H9 (cell line): Measurements from ENCODE around the gene NDUFS2. TPM values are rescaled to one million over a fixed set of nuclear protein-coding genes. Genes with fewer than 3 reads are reported as not detected.
A peak's percentile ranks its signal among the peaks of the same experiment; 100 is the strongest.

Experiments used
- DNase-seq: peaks from one replicate; pipeline ENCODE4 v3.0.0-alpha.2; 2017
- H2AFZ ChIP-seq: one replicate; pipeline ENCODE4 v1.6.1; 2013; ENCODE audit warnings: mild to moderate bottlenecking, low read length, control low read depth, moderate library complexity
- H2AK5ac ChIP-seq: 2 replicates; pipeline ENCODE4 v1.6.1; 2013; ENCODE audit warnings: low read length, control low read depth, mixed read lengths; ENCODE audit not compliant: insufficient read length
- H2BK120ac ChIP-seq: one replicate; pipeline ENCODE4 v1.6.1; 2013; ENCODE audit warnings: low read depth, mild to moderate bottlenecking, low read length, control low read depth, inconsistent platforms; ENCODE audit not compliant: poor library complexity, severe bottlenecking
- H2BK12ac ChIP-seq: 2 replicates; pipeline ENCODE4 v1.6.1; 2013; ENCODE audit warnings: low read length, control low read depth, mixed read lengths, low read depth; ENCODE audit not compliant: insufficient read length
- H2BK15ac ChIP-seq: 2 replicates; pipeline ENCODE4 v1.6.1; 2013; ENCODE audit warnings: low read depth, low read length, control low read depth
- H2BK20ac ChIP-seq: one replicate; pipeline ENCODE4 v1.6.1; 2013; ENCODE audit warnings: low read depth, mild to moderate bottlenecking, low read length, control low read depth, inconsistent platforms; ENCODE audit not compliant: poor library complexity, severe bottlenecking
- H2BK5ac ChIP-seq: 2 replicates; pipeline ENCODE4 v1.6.1; 2013; ENCODE audit warnings: low read length, control low read depth, mixed read lengths; ENCODE audit not compliant: insufficient read length
- H3K14ac ChIP-seq: 2 replicates; pipeline ENCODE4 v1.6.1; 2013; ENCODE audit warnings: low read length, control low read depth; ENCODE audit not compliant: insufficient read depth
- H3K18ac ChIP-seq: 2 replicates; pipeline ENCODE4 v1.6.1; 2013; ENCODE audit warnings: low read depth, mild to moderate bottlenecking, mixed read lengths, low read length, control low read depth; ENCODE audit not compliant: insufficient read length
- H3K23ac ChIP-seq: 2 replicates; pipeline ENCODE4 v1.6.1; 2013; ENCODE audit warnings: low read length, control low read depth, mixed read lengths, low read depth; ENCODE audit not compliant: insufficient read length
- H3K23me2 ChIP-seq: 2 replicates; pipeline ENCODE4 v1.6.1; 2013; ENCODE audit warnings: low read depth, mild to moderate bottlenecking, mixed read lengths, low read length, control low read depth; ENCODE audit not compliant: insufficient read length, poor library complexity, severe bottlenecking
- H3K27ac ChIP-seq: 2 replicates; pipeline ENCODE4 v1.5.1; 2013; ENCODE audit warnings: low read length, control low read depth, mixed read lengths, low read depth; ENCODE audit not compliant: insufficient read length
- H3K27me3 ChIP-seq: 2 replicates; pipeline ENCODE4 v1.6.1; 2013; ENCODE audit warnings: low read length, control low read depth, inconsistent platforms; ENCODE audit not compliant: insufficient read depth
- H3K4ac ChIP-seq: 2 replicates; pipeline ENCODE4 v1.6.1; 2013; ENCODE audit warnings: low read depth, mild to moderate bottlenecking, control low read depth, inconsistent platforms, low read length, moderate library complexity
- H3K4me1 ChIP-seq: 2 replicates; pipeline ENCODE4 v1.6.1; 2013; ENCODE audit warnings: low read length, control low read depth, inconsistent platforms; ENCODE audit not compliant: insufficient read depth
- H3K4me2 ChIP-seq: 2 replicates; pipeline ENCODE4 v1.6.1; 2013; ENCODE audit warnings: low read length, control low read depth, mixed read lengths; ENCODE audit not compliant: insufficient read length, insufficient read depth
- H3K56ac ChIP-seq: 2 replicates; pipeline ENCODE4 v1.6.1; 2013; ENCODE audit warnings: low read depth, mild to moderate bottlenecking, mixed read lengths, low read length, control low read depth; ENCODE audit not compliant: insufficient read length
- H3K79me1 ChIP-seq: 2 replicates; pipeline ENCODE4 v1.6.1; 2013; ENCODE audit warnings: low read depth, mild to moderate bottlenecking, moderate library complexity, low read length, control low read depth, inconsistent platforms; ENCODE audit not compliant: insufficient read depth, poor library complexity, severe bottlenecking
- H3K79me2 ChIP-seq: 2 replicates; pipeline ENCODE4 v1.6.1; 2013; ENCODE audit warnings: low read length, control low read depth, inconsistent platforms; ENCODE audit not compliant: insufficient read depth
- H3K9ac ChIP-seq: 2 replicates; pipeline ENCODE4 v1.6.1; 2013; ENCODE audit warnings: low read length, control low read depth, mixed read lengths; ENCODE audit not compliant: insufficient read length; ENCODE audit errors: extremely low read depth
- H3K9me3 ChIP-seq: one replicate; pipeline ENCODE4 v1.6.1; 2013; ENCODE audit warnings: low read depth, low read length, inconsistent platforms; ENCODE audit not compliant: control insufficient read depth
- H3T11ph ChIP-seq: one replicate; pipeline ENCODE4 v1.6.1; 2013; ENCODE audit warnings: mild to moderate bottlenecking, low read length, control low read depth, inconsistent platforms
- H4K20me1 ChIP-seq: one replicate; pipeline ENCODE4 v1.6.1; 2013; ENCODE audit not compliant: control insufficient read depth, insufficient read length, insufficient read depth
- H4K5ac ChIP-seq: 2 replicates; pipeline ENCODE4 v1.6.1; 2013; ENCODE audit warnings: low read depth, mild to moderate bottlenecking, mixed read lengths, low read length, control low read depth; ENCODE audit not compliant: insufficient read length
- H4K8ac ChIP-seq: replicated peaks from 2 replicates; pipeline ENCODE4 v1.6.1; 2013; ENCODE audit warnings: low read length, control low read depth, mixed read lengths, low read depth; ENCODE audit not compliant: insufficient read length
- H4K91ac ChIP-seq: 2 replicates; pipeline ENCODE4 v1.6.1; 2013; ENCODE audit warnings: low read depth, mild to moderate bottlenecking, moderate library complexity, mixed read lengths, low read length, control low read depth; ENCODE audit not compliant: insufficient read length
- H3K27ac Mint-ChIP-seq, 3 experiments: 2 replicates in 2 of 3; 3 replicates in 1 of 3; pipeline ENCODE4 v1.8.0; 2020 to 2021; ENCODE audit warnings: mixed read lengths in 3 of 3, mild to moderate bottlenecking in 1 of 3, moderate library complexity in 1 of 3
- H3K27me3 Mint-ChIP-seq: 2 replicates; pipeline ENCODE4 v1.8.0; 2021; ENCODE audit warnings: low read depth, mild to moderate bottlenecking, moderate library complexity, mixed read lengths
- H3K36me3 Mint-ChIP-seq, 3 experiments: 2 replicates in 2 of 3; 3 replicates in 1 of 3; pipeline ENCODE4 v1.8.0; 2020 to 2021; ENCODE audit warnings: low read depth in 3 of 3, mixed read lengths in 3 of 3; ENCODE audit not compliant: insufficient read depth in 1 of 3
- H3K4me1 Mint-ChIP-seq, 2 experiments: 2 replicates each; pipeline ENCODE4 v1.8.0; 2020; ENCODE audit warnings: mixed read lengths in 2 of 2
- H3K4me3 Mint-ChIP-seq, 2 experiments: 2 replicates in 1 of 2; 3 replicates in 1 of 2; pipeline ENCODE4 v1.8.0; 2020 to 2021; ENCODE audit warnings: mild to moderate bottlenecking in 2 of 2, mixed read lengths in 2 of 2, moderate library complexity in 1 of 2
- H3K9me3 Mint-ChIP-seq, 2 experiments: 2 replicates in 1 of 2; 3 replicates in 1 of 2; pipeline ENCODE4 v1.8.0; 2020; ENCODE audit warnings: mild to moderate bottlenecking in 2 of 2, mixed read lengths in 2 of 2, moderate library complexity in 1 of 2
- CTCF ChIP-seq: fragments of 200-600 bp; sonication (generic); conservative IDR thresholded peaks from 3 replicates; pipeline ENCODE4 v1.8.0; 2021; ENCODE audit warnings: antibody characterized with exemption, mild to moderate bottlenecking
- WGBS: extraction: QIAGEN DNeasy Blood & Tissue Kit; methylation state at CpG from one replicate; pipeline ENCODE4 v1.1.7; 2013; ENCODE audit warnings: missing lambda C conversion rate, low lambda C conversion rate, mixed read lengths; ENCODE audit not compliant: insufficient read length; ENCODE audit errors: extremely low coverage; 5-methylcytosine and 5-hydroxymethylcytosine counted together
- total RNA-seq: library from RNA; stranded (reverse); gene quantifications from 2 replicates; pipeline ENCODE4 v1.2.1, GENCODE V29; 2021

The NDUFS2 gene
- total RNA-seq, 1 experiment from 2014 or later, result 84.5 TPM

DNA sequence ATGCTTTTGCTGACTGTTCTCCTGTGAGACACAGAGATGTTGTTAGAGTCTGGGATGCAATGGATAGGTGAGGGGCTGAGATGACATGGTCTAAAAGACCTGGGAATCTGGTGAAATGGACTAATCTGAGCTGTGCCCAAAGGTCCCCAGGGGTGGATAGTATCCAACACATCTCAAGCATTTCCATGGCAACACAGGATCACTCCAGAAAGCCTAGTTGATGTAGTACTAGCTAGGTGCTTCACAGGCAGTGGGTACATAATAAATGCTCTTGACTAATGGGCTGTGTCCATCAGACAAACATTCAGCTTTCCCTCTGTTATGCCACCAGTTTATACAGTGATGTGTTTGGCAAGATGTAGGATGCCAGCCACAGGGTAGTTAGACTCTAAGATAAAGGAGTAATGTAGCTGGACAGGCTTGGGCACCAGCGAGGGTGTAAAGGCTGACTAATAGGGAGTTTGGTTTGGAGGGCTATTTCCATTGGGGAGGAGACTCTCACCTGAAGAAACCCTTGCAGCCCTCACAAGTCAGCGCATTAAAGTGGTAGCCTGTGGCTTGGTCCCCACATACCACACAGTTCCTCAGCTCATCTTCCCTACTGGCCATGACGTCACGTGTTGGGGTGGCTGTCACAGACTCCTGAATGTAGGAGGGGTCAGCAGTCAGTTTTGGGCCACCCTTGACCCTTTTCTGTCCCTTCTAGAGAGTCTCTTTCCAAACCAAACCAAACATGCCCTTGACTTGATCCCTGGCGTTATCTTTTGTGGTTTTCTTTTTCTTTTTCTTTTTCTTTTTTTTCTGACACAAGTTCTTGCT is 34.0 kb downstream of the NDUFS2 start:
- Mint-ChIP-seq H3K27me3 (no peaks in the 10 kb centered on the region; the same call in 1 of the 2 replicates), H3K36me3 (no peaks in the 10 kb centered on the region), H3K4me3 (no peak overlapping the region), H3K27ac (peak overlapping the region in 1 of 3 experiments; percentile 66; a peak in 1 of 7 replicates), H3K9me3 (no peaks in the 10 kb centered on the region), H3K4me1 (peaks cover 0 to 5% of the 10 kb centered on the region in 2 experiments; a peak in 2 of 4 replicates)
- H3K56ac ChIP-seq, result no peak overlapping the region
- no peaks in the 10 kb centered on the region for H4K20me1 ChIP-seq
- H3K4me2 ChIP-seq, result no peak overlapping the region
- H3K79me1 ChIP-seq, result no peaks in the 10 kb centered on the region
- H3K27ac ChIP-seq, result no peak overlapping the region
- no peak for DNase-seq
- H2BK120ac ChIP-seq, result no peak overlapping the region
- no peaks in the 10 kb centered on the region for H3K79me2 ChIP-seq
- no peaks in the 10 kb centered on the region for H3K9me3 ChIP-seq
- H3K27me3 ChIP-seq, result no peaks in the 10 kb centered on the region
- no CpG with 5 or more reads among the region's 5 CpGs for WGBS
- H3T11ph ChIP-seq, result no peak overlapping the region
- no peaks in the 10 kb centered on the region for H3K23me2 ChIP-seq
- H3K18ac ChIP-seq, result no peak overlapping the region
- H3K4ac ChIP-seq, result no peak overlapping the region
- no peak overlapping the region for H4K5ac ChIP-seq
- no peak overlapping the region for H4K91ac ChIP-seq
- no peak overlapping the region for H2BK20ac ChIP-seq
- H2AK5ac ChIP-seq, result no peak overlapping the region
- H2BK5ac ChIP-seq, result no peak overlapping the region
- no peak overlapping the region for H2BK12ac ChIP-seq
- H3K23ac ChIP-seq, result no peak overlapping the region
- no peak overlapping the region for H2AFZ ChIP-seq
- TF ChIP-seq CTCF, result no peak
- no peak overlapping the region for H3K9ac ChIP-seq
- H4K8ac ChIP-seq, result no peak overlapping the region
- H3K4me1 ChIP-seq, result no peaks in the 10 kb centered on the region
- no peak overlapping the region for H3K14ac ChIP-seq
- no peak overlapping the region for H2BK15ac ChIP-seq
